ENCODE data around the gene GCK.

DNA sequence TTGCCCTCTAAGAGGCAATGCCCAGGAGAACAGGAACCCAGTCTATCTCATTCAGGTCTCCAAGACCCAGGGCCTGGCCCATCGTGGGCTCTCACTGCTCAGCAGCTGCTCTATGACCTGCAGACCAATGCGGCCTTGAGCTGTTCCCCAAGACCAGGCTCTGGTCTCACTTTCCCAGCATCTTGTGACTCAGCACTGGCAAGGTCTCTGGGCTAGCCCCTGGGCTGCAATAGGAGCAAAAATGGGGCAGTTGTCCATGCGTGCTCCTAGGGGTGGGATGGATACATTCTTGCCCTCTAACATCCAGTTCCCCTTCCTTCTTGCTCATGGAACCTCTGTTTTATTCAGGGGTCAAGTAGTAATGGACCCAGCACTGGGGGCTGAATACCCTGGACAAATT is 13.5 kb downstream of the GCK start:
- TF ChIP-seq, protein P1, sequence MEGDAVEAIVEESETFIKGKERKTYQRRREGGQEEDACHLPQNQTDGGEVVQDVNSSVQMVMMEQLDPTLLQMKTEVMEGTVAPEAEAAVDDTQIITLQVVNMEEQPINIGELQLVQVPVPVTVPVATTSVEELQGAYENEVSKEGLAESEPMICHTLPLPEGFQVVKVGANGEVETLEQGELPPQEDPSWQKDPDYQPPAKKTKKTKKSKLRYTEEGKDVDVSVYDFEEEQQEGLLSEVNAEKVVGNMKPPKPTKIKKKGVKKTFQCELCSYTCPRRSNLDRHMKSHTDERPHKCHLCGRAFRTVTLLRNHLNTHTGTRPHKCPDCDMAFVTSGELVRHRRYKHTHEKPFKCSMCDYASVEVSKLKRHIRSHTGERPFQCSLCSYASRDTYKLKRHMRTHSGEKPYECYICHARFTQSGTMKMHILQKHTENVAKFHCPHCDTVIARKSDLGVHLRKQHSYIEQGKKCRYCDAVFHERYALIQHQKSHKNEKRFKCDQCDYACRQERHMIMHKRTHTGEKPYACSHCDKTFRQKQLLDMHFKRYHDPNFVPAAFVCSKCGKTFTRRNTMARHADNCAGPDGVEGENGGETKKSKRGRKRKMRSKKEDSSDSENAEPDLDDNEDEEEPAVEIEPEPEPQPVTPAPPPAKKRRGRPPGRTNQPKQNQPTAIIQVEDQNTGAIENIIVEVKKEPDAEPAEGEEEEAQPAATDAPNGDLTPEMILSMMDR (IDR thresholded peaks at IDR 0.05; ENCODE audit: low read depth, low read length, poor library complexity, severe bottlenecking): no peak
- no peak for TF ChIP-seq EZH2phosphoT487 (IDR thresholded peaks at IDR 0.05; ENCODE audit: borderline replicate concordance, low read length)
